Measurements from ENCODE around the gene RHOG. TPM values are rescaled to one million over a fixed set of nuclear protein-coding genes. Genes with fewer than 3 reads are reported as not detected.

The RHOG gene
- total and polyA plus RNA-seq, 3 experiments from 2014 or later = 170 to 229 (median 175) TPM

GRCh38 chr11:3840004-3840869 lies 522 bp downstream of the RHOG start:
- H3K27me3 ChIP-seq (ENCODE audit: insufficient read depth, low read length, poor library complexity, severe bottlenecking) = no peaks in the 10 kb centered on the region
- H3K4me3 Mint-ChIP-seq = peak overlapping the region; percentile 92 to 96 (median 95)
- H3K27ac Mint-ChIP-seq = peak overlapping the region; percentile 90 to 98 (median 96)
- ChIA-PET POLR2A (interaction anchor here (0.5 to 4.7 kb wide), 13 partner anchors 8 to 233 kb away, joined by 3 to 157 read pairs (median 9); partner anchors contain the start of genes NUP98, PGAP2 and STIM1), CTCF (interaction anchor here (1.0 to 14.4 kb wide), 13 partner anchors 10 to 233 kb away, joined by 3 to 297 read pairs (median 20); partner anchors contain the start of genes NUP98, PGAP2 and STIM1)
- peak overlapping the region; percentile 69 for H3K4me3 ChIP-seq (ENCODE audit: low read length)
- DNase-seq = peak in 4 of 5 donors; percentile 12 to 62 (median 40)
- H3K36me3 ChIP-seq (ENCODE audit: insufficient read depth, low read length) = no peaks in the 10 kb centered on the region
- H3K4me1 ChIP-seq (ENCODE audit: insufficient read depth, low read length) = peaks cover 46% of the 10 kb centered on the region
- H3K27ac ChIP-seq (ENCODE audit: low read depth, low read length) = peak overlapping the region; percentile 86
- H3K27me3 Mint-ChIP-seq = peaks cover 0 to 4% of the 10 kb centered on the region in 2 donors
- H3K36me3 Mint-ChIP-seq = peaks cover 0 to 32% (median 9%) of the 10 kb centered on the region in 3 donors
- no peaks in the 10 kb centered on the region for H3K9me3 Mint-ChIP-seq
- no peaks in the 10 kb centered on the region for H3K9me3 ChIP-seq (ENCODE audit: low read length)
- peaks cover 48 to 62% (median 55%) of the 10 kb centered on the region in 3 donors for H3K4me1 Mint-ChIP-seq

- Mint-ChIP-seq H3K4me1 (peaks cover 65 to 79% (median 73%) of the 10 kb centered on the region in 3 donors), H3K27ac (peak overlapping the region; percentile 90 to 98 (median 96)), H3K36me3 (peaks cover 0 to 50% (median 15%) of the 10 kb centered on the region in 3 donors), H3K27me3 (peaks cover 0 to 4% of the 10 kb centered on the region in 2 donors), H3K4me3 (peak overlapping the region; percentile 92 to 96 (median 95)), H3K9me3 (no peaks in the 10 kb centered on the region)
- peak overlapping the region; percentile 69 for H3K4me3 ChIP-seq (ENCODE audit: low read length)
- H3K36me3 ChIP-seq (ENCODE audit: insufficient read depth, low read length) = peaks cover 4% of the 10 kb centered on the region
- DNase-seq = no peak
- H3K4me1 ChIP-seq (ENCODE audit: insufficient read depth, low read length) = peaks cover 63% of the 10 kb centered on the region
- peak overlapping the region; percentile 86 for H3K27ac ChIP-seq (ENCODE audit: low read depth, low read length)
- CTCF ChIA-PET = interaction anchor here (0.5 to 14.4 kb wide), 6 partner anchors 13 to 234 kb away, joined by 3 to 297 read pairs (median 4); partner anchors contain the start of gene STIM1
- H3K9me3 ChIP-seq (ENCODE audit: low read length) = no peaks in the 10 kb centered on the region
- POLR2A ChIA-PET = interaction anchor here (4.7 kb wide), 1 partner anchor 15 kb away, joined by 157 read pairs; the partner anchor contains the start of gene STIM1
- no peaks in the 10 kb centered on the region for H3K27me3 ChIP-seq (ENCODE audit: insufficient read depth, low read length, poor library complexity, severe bottlenecking)
Observed at GRCh38 chr11:3838504-3838903, 2.3 kb downstream of the RHOG start.

- Mint-ChIP-seq H3K36me3 (peaks cover 0 to 53% (median 15%) of the 10 kb centered on the region in 3 donors), H3K27me3 (peaks cover 0 to 4% of the 10 kb centered on the region in 2 donors), H3K27ac (peak overlapping the region; percentile 90 to 98 (median 96)), H3K4me1 (peaks cover 72 to 82% (median 76%) of the 10 kb centered on the region in 3 donors), H3K4me3 (peak overlapping the region; percentile 92 to 96 (median 95)), H3K9me3 (no peaks in the 10 kb centered on the region)
- Histone ChIP-seq H3K27ac (ENCODE audit: low read depth, low read length) (peak overlapping the region; percentile 86), H3K4me1 (ENCODE audit: insufficient read depth, low read length) (peaks cover 70% of the 10 kb centered on the region), H3K27me3 (ENCODE audit: insufficient read depth, low read length, poor library complexity, severe bottlenecking) (no peaks in the 10 kb centered on the region), H3K4me3 (ENCODE audit: low read length) (peak overlapping the region; percentile 69), H3K9me3 (ENCODE audit: low read length) (no peaks in the 10 kb centered on the region), H3K36me3 (ENCODE audit: insufficient read depth, low read length) (peaks cover 4% of the 10 kb centered on the region)
- DNase-seq = no peak
- ChIA-PET CTCF (interaction anchor here (0.5 to 14.4 kb wide), 8 partner anchors 12 to 57 kb away, joined by 3 to 297 read pairs (median 4); partner anchors contain the start of genes NUP98 and STIM1), POLR2A (interaction anchor here (0.6 to 4.7 kb wide), 4 partner anchors 11 to 302 kb away, joined by 3 to 157 read pairs (median 6); partner anchors contain the start of gene STIM1)
Observed at GRCh38 chr11:3837793-3838192, 3.0 kb downstream of the RHOG start.

- no peaks in the 10 kb centered on the region for H3K9me3 Mint-ChIP-seq
- H3K27ac Mint-ChIP-seq = peak overlapping the region; percentile 71 to 99 (median 96)
- H3K27me3 ChIP-seq (ENCODE audit: insufficient read depth, low read length, poor library complexity, severe bottlenecking) = no peaks in the 10 kb centered on the region
- H3K36me3 ChIP-seq (ENCODE audit: insufficient read depth, low read length) = peaks cover 4% of the 10 kb centered on the region
- H3K27me3 Mint-ChIP-seq = peaks cover 0 to 4% of the 10 kb centered on the region in 2 donors
- peaks cover 0 to 59% (median 15%) of the 10 kb centered on the region in 3 donors for H3K36me3 Mint-ChIP-seq
- ChIA-PET CTCF (interaction anchor here (0.9 to 14.4 kb wide), 9 partner anchors 8 to 236 kb away, joined by 3 to 297 read pairs (median 5); partner anchors contain the start of genes NUP98 and STIM1), POLR2A (interaction anchor here (0.6 to 1.3 kb wide), 4 partner anchors 10 to 303 kb away, joined by 3 to 10 read pairs (median 3); no protein-coding TSS in a partner anchor)
- peaks cover 74% of the 10 kb centered on the region for H3K4me1 ChIP-seq (ENCODE audit: insufficient read depth, low read length)
- peak overlapping the region; percentile 69 for H3K4me3 ChIP-seq (ENCODE audit: low read length)
- H3K27ac ChIP-seq (ENCODE audit: low read depth, low read length) = peak overlapping the region; percentile 86
- H3K9me3 ChIP-seq (ENCODE audit: low read length) = no peaks in the 10 kb centered on the region
- peaks cover 79 to 87% (median 82%) of the 10 kb centered on the region in 3 donors for H3K4me1 Mint-ChIP-seq
- peak; percentile 43 to 75 (median 54) for DNase-seq
- peak overlapping the region; percentile 92 to 96 (median 95) for H3K4me3 Mint-ChIP-seq
Observed at GRCh38 chr11:3836903-3837302, 3.9 kb downstream of the RHOG start.

GRCh38 chr11:3835751-3836150 lies 5.0 kb downstream of the RHOG start:
- Mint-ChIP-seq H3K27me3 (peaks cover 0 to 4% of the 10 kb centered on the region in 2 donors), H3K9me3 (no peaks in the 10 kb centered on the region), H3K4me3 (peak overlapping the region; percentile 73 to 92 (median 76)), H3K4me1 (peaks cover 87 to 91% (median 90%) of the 10 kb centered on the region in 3 donors), H3K27ac (peak overlapping the region; percentile 88 to 99 (median 92)), H3K36me3 (peaks cover 0 to 66% (median 16%) of the 10 kb centered on the region in 3 donors)
- Histone ChIP-seq H3K4me1 (ENCODE audit: insufficient read depth, low read length) (peaks cover 83% of the 10 kb centered on the region), H3K9me3 (ENCODE audit: low read length) (no peaks in the 10 kb centered on the region), H3K36me3 (ENCODE audit: insufficient read depth, low read length) (peaks cover 12% of the 10 kb centered on the region), H3K27ac (ENCODE audit: low read depth, low read length) (peak overlapping the region; percentile 46), H3K4me3 (ENCODE audit: low read length) (peak overlapping the region; percentile 29), H3K27me3 (ENCODE audit: insufficient read depth, low read length, poor library complexity, severe bottlenecking) (no peaks in the 10 kb centered on the region)
- ChIA-PET CTCF (interaction anchor here (0.5 to 14.4 kb wide), 9 partner anchors 9 to 237 kb away, joined by 3 to 297 read pairs (median 4); partner anchors contain the start of gene STIM1), POLR2A (interaction anchor here (1.3 kb wide), 1 partner anchor 19 kb away, joined by 3 read pairs; no protein-coding TSS in a partner anchor)
- DNase-seq = no peak

- no peak for DNase-seq
- H3K27ac ChIP-seq (ENCODE audit: low read depth, low read length) = peak overlapping the region; percentile 47
- peak overlapping the region; percentile 88 to 99 (median 92) for H3K27ac Mint-ChIP-seq
- peaks cover 91 to 98% (median 92%) of the 10 kb centered on the region in 3 donors for H3K4me1 Mint-ChIP-seq
- peaks cover 12% of the 10 kb centered on the region for H3K36me3 ChIP-seq (ENCODE audit: insufficient read depth, low read length)
- peaks cover 90% of the 10 kb centered on the region for H3K4me1 ChIP-seq (ENCODE audit: insufficient read depth, low read length)
- peak overlapping the region; percentile 29 for H3K4me3 ChIP-seq (ENCODE audit: low read length)
- CTCF ChIA-PET = interaction anchor here (1.1 to 14.4 kb wide), 6 partner anchors 8 to 155 kb away, joined by 3 to 297 read pairs (median 4); partner anchors contain the start of gene STIM1
- POLR2A ChIA-PET = interaction anchor here (1.3 kb wide), 1 partner anchor 20 kb away, joined by 3 read pairs; no protein-coding TSS in a partner anchor
- H3K9me3 Mint-ChIP-seq = no peaks in the 10 kb centered on the region
- H3K4me3 Mint-ChIP-seq = peak overlapping the region; percentile 73 to 88 (median 75)
- no peaks in the 10 kb centered on the region for H3K27me3 ChIP-seq (ENCODE audit: insufficient read depth, low read length, poor library complexity, severe bottlenecking)
- peaks cover 0 to 4% of the 10 kb centered on the region in 2 donors for H3K27me3 Mint-ChIP-seq
- H3K36me3 Mint-ChIP-seq = peaks cover 0 to 70% (median 16%) of the 10 kb centered on the region in 3 donors
- no peaks in the 10 kb centered on the region for H3K9me3 ChIP-seq (ENCODE audit: low read length)
Observed at GRCh38 chr11:3834664-3835461, 5.9 kb downstream of the RHOG start.

- peak overlapping the region; percentile 47 for H3K27ac ChIP-seq (ENCODE audit: low read depth, low read length)
Observed at GRCh38 chr11:3834349-3834663, 6.5 kb downstream of the RHOG start.

More at GRCh38 chr11:3834349-3834663, 6.5 kb downstream of the RHOG start:
- Histone ChIP-seq H3K27me3 (ENCODE audit: insufficient read depth, low read length, poor library complexity, severe bottlenecking) (no peaks in the 10 kb centered on the region), H3K36me3 (ENCODE audit: insufficient read depth, low read length) (peaks cover 12% of the 10 kb centered on the region), H3K4me1 (ENCODE audit: insufficient read depth, low read length) (peaks cover 91% of the 10 kb centered on the region), H3K9me3 (ENCODE audit: low read length) (no peaks in the 10 kb centered on the region), H3K4me3 (ENCODE audit: low read length) (peak overlapping the region; percentile 29)
- H3K27ac Mint-ChIP-seq = peak overlapping the region; percentile 88 to 99 (median 92)
- H3K4me3 Mint-ChIP-seq = peak overlapping the region; percentile 69 to 88 (median 75)
- ChIA-PET POLR2A (no interaction called here), CTCF (interaction anchor here (2.7 to 14.4 kb wide), 2 partner anchors 9 to 17 kb away, joined by 12 to 297 read pairs; partner anchors contain the start of gene STIM1)
- peaks cover 0 to 69% (median 16%) of the 10 kb centered on the region in 3 donors for H3K36me3 Mint-ChIP-seq
- peaks cover 0 to 1% of the 10 kb centered on the region in 2 donors for H3K27me3 Mint-ChIP-seq
- peaks cover 86 to 93% (median 87%) of the 10 kb centered on the region in 3 donors for H3K4me1 Mint-ChIP-seq
- no peaks in the 10 kb centered on the region for H3K9me3 Mint-ChIP-seq
- no peak for DNase-seq
